ENCODE results near the gene ZNF771. TPM values are rescaled to one million over a fixed set of nuclear protein-coding genes. Genes with fewer than 3 reads are reported as not detected.

ZNF771 gene
- total RNA-seq, 1 donor from 2014 or later, result 6.9 TPM

- DNase-seq, result no peak
Observed at GRCh38 chr16:30398661-30399434, 8.6 kb upstream of the ZNF771 start.

- no peak for DNase-seq
Observed at GRCh38 chr16:30399435-30400186, 7.8 kb upstream of the ZNF771 start.

GRCh38 chr16:30401768-30402425 lies 5.5 kb upstream of the ZNF771 start:
- DNase-seq, result no peak

- DNase-seq, result no peak
Observed at GRCh38 chr16:30406795-30407101, 658 bp upstream of the ZNF771 start.

GRCh38 chr16:30407804-30408534 lies 563 bp downstream of the ZNF771 start:
- no peak for DNase-seq

GRCh38 chr16:30409125-30410060 lies 2.0 kb downstream of the ZNF771 start:
- DNase-seq, result peak; percentile 81

GRCh38 chr16:30413112-30413806 lies 5.9 kb downstream of the ZNF771 start:
- DNase-seq, result no peak

- no peak for DNase-seq
Observed at GRCh38 chr16:30414159-30414558, 6.8 kb downstream of the ZNF771 start.

- no peak for DNase-seq
Observed at GRCh38 chr16:30416047-30416603, 8.7 kb downstream of the ZNF771 start.

- no peak for DNase-seq
Observed at GRCh38 chr16:30416624-30417528, 9.5 kb downstream of the ZNF771 start.

GRCh38 chr16:30417529-30418349 lies 10.3 kb downstream of the ZNF771 start:
- DNase-seq, result peak; percentile 82

- peak; percentile 15 for DNase-seq
Observed at GRCh38 chr16:30418350-30419181, 11.2 kb downstream of the ZNF771 start.

- no peak for DNase-seq
Observed at GRCh38 chr16:30421010-30421409, 13.6 kb downstream of the ZNF771 start.

GRCh38 chr16:30428055-30428454 lies 20.6 kb downstream of the ZNF771 start:
- no peak for DNase-seq

GRCh38 chr16:30429418-30429677 lies 21.9 kb downstream of the ZNF771 start:
- DNase-seq, result no peak

GRCh38 chr16:30429678-30430427 lies 22.4 kb downstream of the ZNF771 start, which contains the start of gene DCTPP1:
DCTPP1 (minus strand) TSS chr16:30430030; CDS start chr16:30429980, 50 bp downstream.
- peak; percentile 93 for DNase-seq

GRCh38 chr16:30430428-30430970 lies 23.1 kb downstream of the ZNF771 start:
- DNase-seq, result no peak

Data from occipital lobe (tissue), 2 donors.